Fibroblast of peridontal ligament (primary cell): ENCODE data around the gene PCDHA13.
"Not testable (repeated sequence)": the region's sequence is repeated elsewhere in the genome, so short reads cannot be mapped to it uniquely, and the experiment has no call there.

Experiments used
- DNase-seq: peaks from one replicate; pipeline ENCODE4 v3.0.0-alpha.2; 2010; ENCODE audit errors: extremely low read depth

Gene PCDHA13

GRCh38 chr5:140868721-140869554 lies 13.0 kb upstream of the PCDHA13 start, which contains the start of gene PCDHA11:
TSS of gene PCDHA11 (plus strand) at chr5:140868957. CDS start at chr5:140869104, 147 bp downstream.
- DNase-seq: peak; percentile 1

DNA sequence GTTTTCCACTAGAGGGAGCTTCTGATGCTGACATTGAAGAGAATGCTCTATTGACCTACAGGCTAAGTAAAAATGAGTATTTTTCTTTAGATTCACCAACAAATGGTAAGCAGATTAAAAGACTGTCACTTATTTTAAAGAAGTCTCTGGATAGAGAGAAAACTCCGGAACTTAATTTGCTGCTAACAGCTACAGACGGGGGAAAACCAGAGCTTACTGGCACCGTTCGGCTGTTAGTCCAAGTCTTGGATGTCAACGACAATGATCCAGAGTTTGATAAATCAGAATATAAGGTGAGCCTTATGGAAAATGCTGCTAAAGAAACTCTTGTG lies 12.4 kb upstream of the PCDHA13 start:
- no peak for DNase-seq

DNA sequence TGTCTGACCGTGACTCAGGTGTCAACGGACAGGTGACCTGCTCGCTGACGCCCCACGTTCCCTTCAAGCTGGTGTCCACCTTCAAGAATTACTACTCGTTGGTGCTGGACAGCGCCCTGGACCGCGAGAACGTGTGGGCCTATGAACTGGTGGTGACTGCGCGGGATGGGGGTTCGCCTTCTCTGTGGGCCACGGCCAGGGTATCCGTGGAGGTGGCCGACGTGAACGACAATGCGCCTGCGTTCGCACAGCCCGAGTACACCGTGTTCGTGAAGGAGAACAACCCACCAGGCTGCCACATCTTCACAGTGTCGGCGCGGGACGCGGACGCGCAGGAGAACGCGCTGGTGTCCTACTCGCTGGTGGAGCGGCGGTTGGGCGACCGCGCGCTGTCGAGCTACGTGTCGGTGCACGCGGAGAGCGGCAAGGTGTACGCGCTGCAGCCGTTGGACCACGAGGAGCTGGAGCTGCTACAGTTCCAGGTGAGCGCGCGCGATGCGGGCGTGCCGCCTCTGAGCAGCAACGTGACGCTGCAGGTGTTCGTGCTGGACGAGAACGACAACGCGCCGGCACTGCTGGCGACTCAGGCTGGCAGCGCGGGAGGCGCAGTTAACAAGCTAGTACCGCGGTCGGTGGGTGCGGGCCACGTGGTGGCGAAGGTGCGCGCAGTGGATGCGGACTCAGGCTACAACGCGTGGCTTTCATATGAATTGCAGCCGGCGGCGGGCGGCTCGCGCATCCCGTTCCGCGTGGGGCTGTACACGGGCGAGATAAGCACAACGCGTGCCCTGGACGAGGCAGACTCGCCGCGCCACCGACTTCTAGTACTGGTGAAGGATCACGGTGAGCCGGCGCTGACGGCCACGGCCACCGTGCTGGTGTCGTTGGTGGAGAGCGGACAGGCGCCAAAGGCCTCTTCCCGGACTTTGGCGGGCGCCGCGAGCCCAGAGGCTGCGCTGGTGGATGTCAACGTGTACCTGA lies 11.4 kb upstream of the PCDHA13 start:
- DNase-seq: no peak

DNA sequence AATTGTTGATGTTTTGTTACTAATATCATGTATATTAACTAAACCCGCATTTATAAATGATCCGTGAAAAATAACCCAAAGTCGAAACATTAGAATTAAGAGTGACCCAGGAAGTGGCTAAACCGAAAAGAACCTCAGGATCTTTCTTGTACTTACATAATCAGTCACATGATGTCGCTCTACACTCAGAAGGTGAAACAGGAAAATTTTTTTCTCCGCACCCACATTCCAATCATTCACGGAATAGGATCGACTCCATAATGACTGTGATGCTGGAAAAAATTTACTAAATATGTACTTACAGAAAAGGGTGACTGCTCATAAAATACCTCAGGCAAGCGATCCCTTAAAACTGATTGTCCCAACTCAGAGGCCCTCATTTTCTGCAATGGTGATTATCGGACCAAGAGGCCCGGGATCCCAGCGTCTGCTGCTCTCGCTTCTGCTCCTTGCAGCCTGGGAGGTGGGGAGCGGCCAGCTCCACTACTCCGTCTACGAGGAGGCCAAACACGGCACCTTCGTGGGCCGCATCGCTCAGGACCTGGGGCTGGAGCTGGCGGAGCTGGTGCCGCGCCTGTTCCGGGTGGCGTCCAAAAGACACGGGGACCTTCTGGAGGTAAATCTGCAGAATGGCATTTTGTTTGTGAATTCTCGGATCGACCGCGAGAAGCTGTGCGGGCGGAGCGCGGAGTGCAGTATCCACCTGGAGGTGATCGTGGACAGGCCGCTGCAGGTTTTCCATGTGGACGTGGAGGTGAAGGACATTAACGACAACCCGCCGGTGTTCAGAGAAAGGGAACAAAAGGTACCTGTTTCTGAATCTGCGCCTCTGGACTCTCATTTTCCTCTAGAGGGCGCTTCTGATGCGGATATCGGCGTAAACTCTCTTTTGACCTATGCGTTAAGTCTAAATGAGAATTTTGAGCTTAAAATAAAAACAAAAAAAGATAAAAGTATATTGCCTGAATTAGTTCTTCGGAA lies 6.5 kb upstream of the PCDHA13 start, which contains the start of gene PCDHA12:
PCDHA12 (plus strand) TSS at position 224 of the 981 bp plus-strand sequence; CDS start at position 389, 165 bp downstream.
- DNase-seq: no peak

- DNase-seq: not testable (repeated sequence)
Measured at GRCh38 chr5:140876541-140877261, 5.2 kb upstream of the PCDHA13 start.

DNA sequence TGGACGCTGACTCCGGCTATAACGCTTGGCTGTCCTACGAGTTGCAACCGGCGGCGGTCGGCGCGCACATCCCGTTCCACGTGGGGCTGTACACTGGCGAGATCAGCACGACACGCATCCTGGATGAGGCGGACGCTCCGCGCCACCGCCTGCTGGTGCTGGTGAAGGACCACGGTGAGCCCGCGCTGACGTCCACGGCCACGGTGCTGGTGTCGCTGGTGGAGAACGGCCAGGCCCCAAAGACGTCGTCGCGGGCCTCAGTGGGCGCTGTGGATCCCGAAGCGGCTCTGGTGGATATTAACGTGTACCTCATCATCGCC lies 4.7 kb upstream of the PCDHA13 start:
- no peak for DNase-seq

- no peak for DNase-seq
Measured at GRCh38 chr5:140882591-140882899, 621 bp downstream of the PCDHA13 start.

- no peak for DNase-seq
Measured at GRCh38 chr5:140883373-140883772, 1.4 kb downstream of the PCDHA13 start.

- DNase-seq: no peak
Measured at GRCh38 chr5:140883927-140884697, 2.2 kb downstream of the PCDHA13 start.

DNA sequence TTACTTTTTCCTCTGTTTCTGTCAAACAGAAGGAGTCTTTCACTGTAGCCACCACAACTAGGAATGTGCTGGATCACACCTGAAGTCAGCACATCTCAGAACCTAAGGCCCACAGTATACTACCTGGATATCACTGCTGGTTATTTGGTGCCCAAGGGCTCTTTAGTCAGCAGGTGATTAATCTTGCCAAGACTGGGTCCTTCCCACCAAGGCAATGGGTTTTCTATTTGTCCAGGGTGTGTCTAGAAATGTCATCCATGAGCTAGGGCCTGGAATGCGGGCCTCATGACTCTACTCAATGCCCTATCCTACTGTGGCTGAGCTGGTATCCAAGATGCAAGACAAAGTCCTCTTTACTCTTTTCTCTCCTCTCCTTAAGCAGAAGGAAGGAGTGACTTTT lies 34.4 kb downstream of the PCDHA13 start:
- DNase-seq: no peak

DNA sequence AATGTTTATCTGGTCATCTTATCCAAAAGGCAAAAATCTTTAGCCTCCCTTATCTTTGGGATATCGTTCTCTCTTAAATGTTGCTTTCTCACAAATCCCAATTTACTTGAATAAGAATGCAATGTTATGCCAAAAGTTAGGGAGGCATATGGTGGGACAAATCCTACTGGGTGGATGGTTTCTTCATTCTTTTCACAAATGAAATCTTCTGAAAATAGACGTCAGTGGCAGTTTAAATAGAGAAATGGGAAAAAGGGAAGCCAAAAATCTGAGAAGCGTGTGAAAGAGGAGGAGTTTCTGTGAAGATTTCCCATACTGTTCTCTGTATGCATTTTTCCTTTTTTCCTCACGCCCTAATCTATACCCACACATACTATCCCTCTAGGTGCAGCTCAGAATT lies 41.7 kb downstream of the PCDHA13 start:
- no peak for DNase-seq

DNA sequence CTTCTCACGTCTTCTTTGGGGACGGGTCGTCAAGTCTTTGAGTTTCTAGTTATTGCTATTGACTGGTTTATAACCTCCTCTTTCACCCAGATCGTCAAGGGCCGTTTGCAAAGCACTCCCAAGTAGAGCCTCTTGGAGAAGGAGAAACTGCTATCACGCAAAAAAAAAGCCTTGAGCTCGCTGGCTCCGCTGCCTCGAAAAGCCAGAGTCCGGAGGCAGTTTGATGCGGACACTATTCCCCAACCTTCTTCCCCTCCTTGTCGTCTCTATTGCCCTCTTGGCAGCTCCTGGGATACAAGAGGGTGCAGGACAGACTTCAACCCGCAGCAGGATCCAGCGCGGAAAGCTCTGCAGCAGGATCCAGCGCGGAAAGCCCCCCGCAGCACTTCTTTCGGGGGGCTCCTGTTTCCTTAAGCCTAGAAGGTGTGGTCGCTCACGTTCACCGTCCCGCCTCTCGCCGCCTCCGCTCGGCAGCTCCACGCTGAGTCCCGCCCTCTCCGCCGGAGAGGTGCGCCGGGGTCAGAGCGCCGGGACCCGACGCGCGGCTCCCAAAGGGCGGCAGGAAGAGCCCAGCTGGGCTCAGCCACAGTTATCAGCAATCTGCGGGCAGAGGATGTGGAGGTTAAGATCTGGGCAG lies 44.0 kb downstream of the PCDHA13 start, which contains the start of gene PCDHAC1:
PCDHAC1 (plus strand) TSS at position 494 of the 637 bp plus-strand sequence. CDS start 594 bp downstream, outside the sequence.
- DNase-seq: no peak

GRCh38 chr5:140926443-140927227 lies 44.7 kb downstream of the PCDHA13 start:
- peak; percentile 1 for DNase-seq

GRCh38 chr5:140927228-140927573 lies 45.3 kb downstream of the PCDHA13 start:
- no peak for DNase-seq
